NT2/D1 (cell line): ENCODE measurements around the gene DCDC2C.

ENCODE experiments used
- YY1 ChIP-seq: IDR thresholded peaks from 2 replicates; pipeline ENCODE4 v1.6.1; 2011; ENCODE audit not compliant: insufficient read length, insufficient read depth
- ZNF274 ChIP-seq: IDR thresholded peaks from 2 replicates; pipeline ENCODE4 v1.6.1; 2011; ENCODE audit warnings: mild to moderate bottlenecking, low read depth, low read length

DNA sequence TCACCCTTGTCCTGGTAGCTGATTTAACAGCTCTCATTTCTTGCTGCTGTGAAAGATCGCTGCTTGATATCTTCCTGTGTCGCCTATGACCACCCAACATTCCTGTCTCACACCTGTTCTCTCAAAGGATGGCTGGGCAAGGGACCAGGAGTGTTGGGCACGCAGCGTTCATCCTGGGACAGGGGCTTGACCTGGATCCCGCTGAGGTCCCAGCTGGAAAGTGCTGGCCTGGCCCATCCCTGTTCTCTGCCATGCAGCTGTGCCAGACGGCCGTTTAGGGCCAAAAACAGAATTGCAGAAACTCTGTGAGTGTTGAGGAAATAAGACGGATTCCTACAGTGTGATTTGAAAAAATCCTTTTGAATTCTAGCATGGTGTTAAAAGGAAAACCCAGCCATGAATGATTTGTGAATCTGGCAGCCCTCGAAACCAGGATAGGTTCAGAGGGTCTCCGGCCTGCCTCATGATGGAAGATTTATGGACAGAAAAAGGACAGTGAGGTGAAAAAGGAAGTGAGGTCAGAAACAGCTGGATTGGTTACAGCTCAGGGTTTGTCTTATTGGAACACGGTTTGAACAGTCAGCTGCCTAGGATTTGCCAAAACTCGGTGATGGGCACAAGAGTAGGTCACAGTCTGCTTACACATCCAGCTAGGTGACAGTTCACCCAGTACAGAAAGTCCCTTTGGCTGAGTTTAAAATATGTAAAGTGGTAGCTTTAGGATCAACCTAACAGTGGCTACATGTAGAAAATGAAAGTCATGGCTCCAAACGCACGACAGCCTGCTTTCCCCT, 164.8 kb downstream of the DCDC2C start:
- TF ChIP-seq YY1, result no peak
- TF ChIP-seq ZNF274, result no peak
